SH-SY5Y (cell line): Measurements from ENCODE around the gene C2CD2L.

ENCODE experiments used
- GATA2 ChIP-seq: IDR thresholded peaks from 2 replicates; pipeline ENCODE4 v1.6.1; 2011; ENCODE audit warnings: mild to moderate bottlenecking, low read depth, low read length
- GATA3 ChIP-seq: IDR thresholded peaks from 2 replicates; pipeline ENCODE4 v1.6.1; 2011; ENCODE audit warnings: low read depth, mild to moderate bottlenecking, low read length, moderate library complexity

DNA sequence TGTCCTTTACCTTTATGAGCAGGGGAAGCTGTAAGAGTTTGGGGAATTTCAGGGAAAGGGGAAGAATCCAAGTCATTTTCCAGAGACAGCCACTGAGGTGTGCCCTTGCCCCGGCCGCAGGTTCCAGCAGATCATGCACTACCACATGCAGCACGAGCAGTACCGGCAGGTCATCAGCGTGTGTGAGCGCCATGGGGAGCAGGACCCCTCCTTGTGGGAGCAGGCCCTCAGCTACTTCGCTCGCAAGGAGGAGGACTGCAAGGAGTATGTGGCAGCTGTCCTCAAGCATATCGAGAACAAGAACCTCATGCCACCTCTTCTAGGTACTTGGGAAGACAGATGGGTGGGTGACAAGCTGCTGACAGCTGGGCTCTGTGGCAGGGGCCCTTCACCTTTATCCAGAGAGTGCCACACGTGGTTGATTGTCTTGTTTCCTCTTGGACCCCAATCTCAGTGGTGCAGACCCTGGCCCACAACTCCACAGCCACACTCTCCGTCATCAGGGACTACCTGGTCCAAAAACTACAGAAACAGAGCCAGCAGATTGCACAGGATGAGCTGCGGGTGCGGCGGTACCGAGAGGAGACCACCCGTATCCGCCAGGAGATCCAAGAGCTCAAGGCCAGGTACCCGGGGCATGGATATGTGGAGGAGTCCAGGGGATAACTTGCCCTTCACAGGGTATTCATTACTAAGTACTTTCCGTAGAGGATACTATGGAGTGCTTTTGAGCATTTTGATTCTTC lies 28.3 kb upstream of the C2CD2L start:
- no peak for TF ChIP-seq GATA2
- no peak for TF ChIP-seq GATA3
